HG03520 (cell line): ENCODE results near the gene ZBTB21.

Experiments used
- ATAC-seq: cut with Tn5 transposase; IDR thresholded peaks from one replicate; pipeline ENCODE4 v1.9.1; 2021; ENCODE audit warnings: mild to moderate bottlenecking, moderate library complexity; ENCODE audit not compliant: unreplicated experiment

ZBTB21 gene

DNA sequence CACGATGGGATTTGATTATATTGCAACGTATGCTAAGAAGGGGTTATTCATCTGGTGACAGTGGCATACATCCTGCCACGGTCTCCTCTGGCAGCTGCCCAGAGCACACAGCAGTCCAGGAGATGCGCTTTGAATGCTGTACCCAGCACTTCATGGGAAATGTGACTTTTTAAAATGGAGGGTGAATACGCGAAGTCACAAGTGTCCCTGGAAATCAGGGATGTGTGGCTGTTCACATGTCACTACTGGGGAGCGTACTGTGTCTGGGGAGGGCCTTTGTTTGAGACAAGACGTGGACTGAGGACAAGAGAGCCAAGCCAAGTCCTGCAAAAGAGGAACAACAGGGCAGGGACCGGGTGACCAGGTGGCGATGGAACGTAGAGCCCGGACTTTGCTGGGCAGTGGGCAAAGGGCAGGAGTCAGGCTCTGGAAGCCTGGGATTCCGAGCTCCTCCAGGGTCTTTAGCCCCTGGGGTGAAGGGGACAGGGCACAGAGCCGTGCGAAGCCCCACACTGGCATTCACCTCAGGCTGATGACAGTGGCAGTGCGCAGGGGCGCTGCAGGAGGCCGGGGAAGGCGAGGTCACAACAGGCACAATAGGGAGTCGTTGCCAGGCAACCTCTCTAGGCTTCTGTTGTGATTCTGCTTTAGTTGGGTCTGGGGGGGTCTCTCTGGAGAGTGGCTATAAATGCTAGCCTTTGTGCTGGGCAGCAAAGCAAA is 11.4 kb upstream of the ZBTB21 start:
- no peak for ATAC-seq

- no peak for ATAC-seq
These were observed 9.5 kb upstream of the ZBTB21 start for GRCh38 chr21:42019706-42020105.

GRCh38 chr21:42019101-42019605 is 9.0 kb upstream of the ZBTB21 start:
- ATAC-seq, result no peak

GRCh38 chr21:42017022-42017421 is 6.9 kb upstream of the ZBTB21 start:
- no peak for ATAC-seq

DNA sequence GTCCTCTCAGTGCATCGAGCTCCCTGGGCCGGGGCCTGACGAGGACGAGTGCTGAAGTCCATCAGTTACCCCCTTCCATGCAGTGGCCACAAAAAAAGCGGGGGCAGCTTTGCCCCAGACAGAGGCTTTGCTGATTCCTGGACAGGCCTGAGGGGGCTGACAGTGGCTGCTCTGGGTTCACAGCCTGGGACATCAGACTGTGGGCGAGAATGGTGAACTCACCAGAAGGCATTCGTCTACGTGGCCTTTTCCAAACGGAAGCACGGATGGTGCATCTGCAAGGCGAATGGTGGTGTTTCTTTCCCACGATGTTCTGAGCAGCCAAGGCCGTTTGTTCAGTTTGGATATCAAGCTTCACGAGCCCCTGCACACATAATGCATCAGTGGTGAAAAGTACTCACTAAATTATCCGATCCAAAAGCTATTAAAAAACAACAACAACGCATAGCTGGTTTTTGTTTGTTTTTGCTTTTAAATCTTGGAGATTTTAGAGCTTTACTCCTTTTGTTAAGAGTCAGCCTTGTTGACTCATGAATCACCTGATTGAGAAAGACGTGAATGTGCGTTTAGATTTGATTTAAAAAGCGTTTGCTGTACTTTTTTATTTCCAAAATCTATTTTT is 6.3 kb upstream of the ZBTB21 start:
- no peak for ATAC-seq

DNA sequence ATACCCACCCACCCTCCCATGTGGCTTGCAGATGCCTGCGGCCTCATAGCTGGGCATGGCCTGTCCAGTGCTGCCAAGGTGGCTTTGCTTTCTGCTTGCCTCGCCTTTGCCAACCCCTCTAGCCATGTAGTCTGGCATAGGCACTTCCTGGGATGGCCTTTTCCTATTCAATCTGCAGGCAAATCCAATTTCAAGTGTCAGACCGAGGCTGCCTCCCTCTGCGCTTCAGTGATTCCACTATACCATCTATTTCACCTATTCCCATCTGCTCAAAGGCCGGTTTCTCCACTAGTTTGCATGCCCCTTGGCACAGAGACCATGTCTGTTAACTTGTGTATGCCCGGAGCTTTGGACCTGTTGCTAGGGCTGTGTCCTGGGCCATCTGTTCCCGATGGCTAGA is 3.8 kb upstream of the ZBTB21 start:
- no peak for ATAC-seq

GRCh38 chr21:42013376-42013775 is 3.2 kb upstream of the ZBTB21 start:
- no peak for ATAC-seq

- ATAC-seq, result no peak
These were observed 2.7 kb upstream of the ZBTB21 start for GRCh38 chr21:42012763-42013329.

GRCh38 chr21:42012344-42012743 is 2.2 kb upstream of the ZBTB21 start:
- no peak for ATAC-seq

- ATAC-seq, result peak; percentile 21
These were observed 641 bp upstream of the ZBTB21 start for GRCh38 chr21:42010507-42011495.

GRCh38 chr21:42009018-42009830 is 936 bp downstream of the ZBTB21 start:
- ATAC-seq, result peak; percentile 9

GRCh38 chr21:42007356-42007940 is 2.7 kb downstream of the ZBTB21 start:
- ATAC-seq, result no peak

- no peak for ATAC-seq
These were observed 3.4 kb downstream of the ZBTB21 start for GRCh38 chr21:42006765-42007164.

- no peak for ATAC-seq
These were observed 5.6 kb downstream of the ZBTB21 start for GRCh38 chr21:42004406-42005199.

DNA sequence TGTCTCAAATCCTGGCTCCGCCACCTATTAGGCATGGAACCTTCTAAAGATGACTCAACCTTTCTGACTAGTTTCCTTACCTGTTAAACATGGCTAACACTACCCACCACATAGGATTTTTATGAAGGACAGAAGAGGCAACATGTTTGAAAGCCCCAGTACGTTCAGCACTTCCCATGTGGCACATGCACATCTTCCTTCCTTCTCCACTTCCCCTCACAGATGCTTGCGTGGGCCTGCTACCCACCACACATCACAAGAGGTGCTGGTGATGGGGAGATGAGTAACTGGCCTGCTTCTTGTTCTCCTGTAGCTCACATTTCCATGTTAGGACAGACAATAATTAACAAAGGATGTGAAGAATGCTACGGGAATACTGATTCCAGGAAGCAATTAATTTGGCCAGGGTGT is 7.1 kb downstream of the ZBTB21 start:
- no peak for ATAC-seq

- ATAC-seq, result peak; percentile 81
These were observed 7.7 kb downstream of the ZBTB21 start for GRCh38 chr21:42002421-42002958.

DNA sequence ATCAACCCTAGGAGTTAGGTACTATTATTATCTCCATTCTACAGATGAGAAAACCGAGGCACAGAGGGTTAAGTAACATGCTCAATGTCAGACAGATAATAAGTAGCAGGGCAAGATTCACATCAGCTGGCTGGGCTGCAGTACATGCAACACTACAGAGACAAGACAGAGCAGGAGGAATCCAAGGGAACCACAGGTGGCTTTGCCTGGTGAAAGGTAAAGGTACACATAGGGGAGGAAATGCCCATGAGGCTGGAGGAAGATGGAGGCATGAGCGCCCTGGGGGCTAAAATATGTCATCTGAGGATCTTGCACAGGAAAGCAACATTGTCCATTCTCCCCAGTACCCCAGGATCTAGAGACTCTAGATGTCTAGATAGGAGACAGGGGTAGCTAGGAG is 8.4 kb downstream of the ZBTB21 start:
- no peak for ATAC-seq

GRCh38 chr21:42000908-42001307 is 9.3 kb downstream of the ZBTB21 start:
- no peak for ATAC-seq

DNA sequence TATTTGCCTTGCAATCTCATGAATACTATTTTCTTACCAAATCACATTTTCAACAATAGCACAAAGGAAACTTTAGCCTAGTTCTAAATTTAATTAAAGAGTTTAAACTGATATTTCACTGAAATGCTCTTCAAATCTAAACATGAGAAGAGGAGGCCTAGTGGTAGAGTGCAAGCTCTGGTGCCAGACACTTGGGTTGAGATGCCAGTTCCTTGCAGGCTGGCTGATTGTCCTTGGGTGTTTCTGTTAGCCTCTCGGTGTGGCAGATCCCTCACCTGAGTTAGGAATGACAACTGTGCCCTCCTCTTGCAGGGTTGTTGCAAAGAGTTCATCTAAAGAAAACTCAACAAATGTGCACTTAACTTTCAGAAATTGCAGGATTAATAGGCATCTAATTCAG is 12.5 kb downstream of the ZBTB21 start:
- no peak for ATAC-seq
